ENCODE measurements around the gene RNF34. TPM values are rescaled to one million over a fixed set of nuclear protein-coding genes. Genes with fewer than 3 reads are reported as not detected.

RNF34 gene
- total RNA-seq, 1 experiment from 2014 or later = 53.6 TPM

- ChIA-PET CTCF (interaction anchor here (1.5 to 8.7 kb wide), 2 partner anchors 9 to 216 kb away, joined by 6 to 71 read pairs; no protein-coding TSS in a partner anchor), POLR2A (no interaction called here)
- Mint-ChIP-seq H3K9me3 (no peaks in the 10 kb centered on the region), H3K4me1 (peaks cover 25% of the 10 kb centered on the region), H3K36me3 (peaks cover 13% of the 10 kb centered on the region), H3K27ac (no peak overlapping the region), H3K4me3 (no peak overlapping the region), H3K27me3 (ENCODE audit: low read depth) (no peaks in the 10 kb centered on the region)
- ATAC-seq = no peak
- TF ChIP-seq, protein P1, sequence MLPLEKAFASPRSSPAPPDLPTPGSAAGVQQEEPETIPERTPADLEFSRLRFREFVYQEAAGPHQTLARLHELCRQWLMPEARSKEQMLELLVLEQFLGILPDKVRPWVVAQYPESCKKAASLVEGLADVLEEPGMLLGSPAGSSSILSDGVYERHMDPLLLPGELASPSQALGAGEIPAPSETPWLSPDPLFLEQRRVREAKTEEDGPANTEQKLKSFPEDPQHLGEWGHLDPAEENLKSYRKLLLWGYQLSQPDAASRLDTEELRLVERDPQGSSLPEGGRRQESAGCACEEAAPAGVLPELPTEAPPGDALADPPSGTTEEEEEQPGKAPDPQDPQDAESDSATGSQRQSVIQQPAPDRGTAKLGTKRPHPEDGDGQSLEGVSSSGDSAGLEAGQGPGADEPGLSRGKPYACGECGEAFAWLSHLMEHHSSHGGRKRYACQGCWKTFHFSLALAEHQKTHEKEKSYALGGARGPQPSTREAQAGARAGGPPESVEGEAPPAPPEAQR (CRISPR knock-in tag; IDR thresholded peaks at IDR 0.05) = no peak
- TF ChIP-seq RORB (CRISPR knock-in tag; IDR thresholded peaks at IDR 0.05) = no peak
- no peak for TF ChIP-seq SOX15 (CRISPR knock-in tag; IDR thresholded peaks at IDR 0.05)
- no peak for TF ChIP-seq GRHL2 (CRISPR knock-in tag; IDR thresholded peaks at IDR 0.05; ENCODE audit: insufficient replicate concordance, severe bottlenecking)
- TF ChIP-seq ATF3 (CRISPR knock-in tag; conservative IDR thresholded peaks at IDR 0.05) = no peak
- no peak for TF ChIP-seq FOXJ3 (CRISPR knock-in tag; IDR thresholded peaks at IDR 0.05; ENCODE audit: borderline replicate concordance)
- TF ChIP-seq ETV6 (CRISPR knock-in tag; IDR thresholded peaks at IDR 0.05) = no peak
- TF ChIP-seq NR1H2 (CRISPR knock-in tag; IDR thresholded peaks at IDR 0.05) = no peak
- TF ChIP-seq, protein P2, sequence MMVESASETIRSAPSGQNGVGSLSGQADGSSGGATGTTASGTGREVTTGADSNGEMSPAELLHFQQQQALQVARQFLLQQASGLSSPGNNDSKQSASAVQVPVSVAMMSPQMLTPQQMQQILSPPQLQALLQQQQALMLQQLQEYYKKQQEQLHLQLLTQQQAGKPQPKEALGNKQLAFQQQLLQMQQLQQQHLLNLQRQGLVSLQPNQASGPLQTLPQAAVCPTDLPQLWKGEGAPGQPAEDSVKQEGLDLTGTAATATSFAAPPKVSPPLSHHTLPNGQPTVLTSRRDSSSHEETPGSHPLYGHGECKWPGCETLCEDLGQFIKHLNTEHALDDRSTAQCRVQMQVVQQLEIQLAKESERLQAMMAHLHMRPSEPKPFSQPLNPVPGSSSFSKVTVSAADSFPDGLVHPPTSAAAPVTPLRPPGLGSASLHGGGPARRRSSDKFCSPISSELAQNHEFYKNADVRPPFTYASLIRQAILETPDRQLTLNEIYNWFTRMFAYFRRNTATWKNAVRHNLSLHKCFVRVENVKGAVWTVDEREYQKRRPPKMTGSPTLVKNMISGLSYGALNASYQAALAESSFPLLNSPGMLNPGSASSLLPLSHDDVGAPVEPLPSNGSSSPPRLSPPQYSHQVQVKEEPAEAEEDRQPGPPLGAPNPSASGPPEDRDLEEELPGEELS (CRISPR knock-in tag; IDR thresholded peaks at IDR 0.05) = no peak
- no peak for TF ChIP-seq ZBTB21 (CRISPR knock-in tag; IDR thresholded peaks at IDR 0.05; ENCODE audit: borderline replicate concordance)
- TF ChIP-seq, protein P3, sequence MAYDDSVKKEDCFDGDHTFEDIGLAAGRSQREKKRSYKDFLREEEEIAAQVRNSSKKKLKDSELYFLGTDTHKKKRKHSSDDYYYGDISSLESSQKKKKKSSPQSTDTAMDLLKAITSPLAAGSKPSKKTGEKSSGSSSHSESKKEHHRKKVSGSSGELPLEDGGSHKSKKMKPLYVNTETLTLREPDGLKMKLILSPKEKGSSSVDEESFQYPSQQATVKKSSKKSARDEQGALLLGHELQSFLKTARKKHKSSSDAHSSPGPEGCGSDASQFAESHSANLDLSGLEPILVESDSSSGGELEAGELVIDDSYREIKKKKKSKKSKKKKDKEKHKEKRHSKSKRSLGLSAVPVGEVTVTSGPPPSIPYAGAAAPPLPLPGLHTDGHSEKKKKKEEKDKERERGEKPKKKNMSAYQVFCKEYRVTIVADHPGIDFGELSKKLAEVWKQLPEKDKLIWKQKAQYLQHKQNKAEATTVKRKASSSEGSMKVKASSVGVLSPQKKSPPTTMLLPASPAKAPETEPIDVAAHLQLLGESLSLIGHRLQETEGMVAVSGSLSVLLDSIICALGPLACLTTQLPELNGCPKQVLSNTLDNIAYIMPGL (CRISPR knock-in tag; IDR thresholded peaks at IDR 0.05) = no peak
- no peak for TF ChIP-seq ZNF416 (CRISPR knock-in tag; IDR thresholded peaks at IDR 0.05)
- TF ChIP-seq, protein P4, sequence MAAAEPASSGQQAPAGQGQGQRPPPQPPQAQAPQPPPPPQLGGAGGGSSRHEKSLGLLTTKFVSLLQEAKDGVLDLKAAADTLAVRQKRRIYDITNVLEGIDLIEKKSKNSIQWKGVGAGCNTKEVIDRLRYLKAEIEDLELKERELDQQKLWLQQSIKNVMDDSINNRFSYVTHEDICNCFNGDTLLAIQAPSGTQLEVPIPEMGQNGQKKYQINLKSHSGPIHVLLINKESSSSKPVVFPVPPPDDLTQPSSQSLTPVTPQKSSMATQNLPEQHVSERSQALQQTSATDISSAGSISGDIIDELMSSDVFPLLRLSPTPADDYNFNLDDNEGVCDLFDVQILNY (CRISPR knock-in tag; IDR thresholded peaks at IDR 0.05) = no peak
- TF ChIP-seq NR3C1 (CRISPR knock-in tag; conservative IDR thresholded peaks at IDR 0.05; ENCODE audit: low read depth) = no peak
- TF ChIP-seq ZNF671 (CRISPR knock-in tag; IDR thresholded peaks at IDR 0.05) = no peak
- TF ChIP-seq ERG (CRISPR knock-in tag; IDR thresholded peaks at IDR 0.05) = no peak
- TF ChIP-seq PRDM15 (CRISPR knock-in tag; IDR thresholded peaks at IDR 0.05) = no peak
- TF ChIP-seq, protein P5, sequence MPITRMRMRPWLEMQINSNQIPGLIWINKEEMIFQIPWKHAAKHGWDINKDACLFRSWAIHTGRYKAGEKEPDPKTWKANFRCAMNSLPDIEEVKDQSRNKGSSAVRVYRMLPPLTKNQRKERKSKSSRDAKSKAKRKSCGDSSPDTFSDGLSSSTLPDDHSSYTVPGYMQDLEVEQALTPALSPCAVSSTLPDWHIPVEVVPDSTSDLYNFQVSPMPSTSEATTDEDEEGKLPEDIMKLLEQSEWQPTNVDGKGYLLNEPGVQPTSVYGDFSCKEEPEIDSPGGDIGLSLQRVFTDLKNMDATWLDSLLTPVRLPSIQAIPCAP (CRISPR knock-in tag; IDR thresholded peaks at IDR 0.05) = no peak
- no peak for DNase-seq (ENCODE audit: low spot score)
Observed at GRCh38 chr12:121452340-121452984, 52.5 kb downstream of the RNF34 start.

Data from WTC11 (cell line).